CD1c-positive myeloid dendritic cell (primary cell): ENCODE results near the gene NKAIN1.
"Not testable (repeated sequence)": the region's sequence is repeated elsewhere in the genome, so short reads cannot be mapped to it uniquely, and the experiment has no call there.

Experiments
- DNase-seq: peaks from one replicate; pipeline ENCODE4 v3.0.0-alpha.2; 2016; ENCODE audit errors: extremely low spot score

Gene NKAIN1

DNA sequence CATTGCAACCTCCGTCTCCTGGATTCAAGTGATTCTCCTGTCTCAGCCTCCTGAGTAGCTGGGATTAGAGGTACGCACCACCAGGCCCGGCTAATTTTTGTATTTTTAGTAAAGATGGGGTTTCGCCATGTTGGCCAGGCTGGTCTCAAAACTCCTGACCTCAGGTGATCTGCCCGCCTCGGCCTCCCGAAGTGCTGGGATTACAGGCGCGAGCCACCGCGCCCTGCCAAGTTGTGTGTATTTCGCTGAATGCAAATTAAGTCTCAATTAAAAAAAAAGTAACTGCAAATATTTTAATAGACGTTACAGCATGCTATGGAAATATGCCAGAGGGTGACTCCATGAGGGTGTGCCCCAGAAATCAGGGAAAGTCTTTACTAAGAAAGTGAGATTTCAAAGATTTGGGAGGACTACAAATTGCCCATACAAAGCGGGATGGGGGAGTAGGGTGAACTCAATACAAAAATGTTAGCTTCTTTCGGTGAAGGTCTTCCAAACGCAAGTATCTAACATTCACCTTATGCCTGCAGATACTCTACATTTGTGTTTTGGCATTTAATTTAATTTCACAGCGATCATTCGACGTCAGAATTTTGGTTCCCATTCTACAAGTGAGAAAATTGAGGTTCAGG is 85.6 kb downstream of the NKAIN1 start:
- DNase-seq: no peak

GRCh38 chr1:31153423-31153822 is 86.3 kb downstream of the NKAIN1 start:
- no peak for DNase-seq

GRCh38 chr1:31152181-31152795 is 87.4 kb downstream of the NKAIN1 start:
- no peak for DNase-seq

- no peak for DNase-seq
These were observed 88.3 kb downstream of the NKAIN1 start for GRCh38 chr1:31151402-31151801.

- no peak for DNase-seq
These were observed 91.3 kb downstream of the NKAIN1 start for GRCh38 chr1:31148409-31148808.

GRCh38 chr1:31145648-31146047 is 94.0 kb downstream of the NKAIN1 start:
- no peak for DNase-seq

GRCh38 chr1:31144442-31144841 is 95.2 kb downstream of the NKAIN1 start:
- DNase-seq: no peak

- no peak for DNase-seq
These were observed 96.2 kb downstream of the NKAIN1 start for GRCh38 chr1:31143455-31143854.

DNA sequence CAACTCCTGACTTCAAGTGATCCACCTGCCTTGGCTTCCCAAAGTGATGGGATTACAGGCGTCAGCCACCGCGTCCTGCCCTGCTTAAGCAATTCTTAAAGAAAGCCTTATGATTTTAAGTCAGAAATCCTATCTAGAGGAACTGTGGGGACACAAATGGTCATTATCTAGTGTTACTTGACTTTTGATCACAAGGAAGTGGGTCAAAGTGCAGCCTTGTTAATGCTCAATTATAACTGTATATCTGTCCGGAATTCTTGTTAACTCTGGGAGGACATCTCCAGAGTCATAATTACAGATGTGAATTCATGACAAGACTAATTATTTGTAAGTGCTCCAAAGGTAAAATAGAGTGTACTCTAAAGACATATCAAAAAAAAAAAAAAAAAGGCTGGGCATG is 97.3 kb downstream of the NKAIN1 start:
- no peak for DNase-seq

GRCh38 chr1:31140299-31140698 is 99.4 kb downstream of the NKAIN1 start:
- DNase-seq: no peak

DNA sequence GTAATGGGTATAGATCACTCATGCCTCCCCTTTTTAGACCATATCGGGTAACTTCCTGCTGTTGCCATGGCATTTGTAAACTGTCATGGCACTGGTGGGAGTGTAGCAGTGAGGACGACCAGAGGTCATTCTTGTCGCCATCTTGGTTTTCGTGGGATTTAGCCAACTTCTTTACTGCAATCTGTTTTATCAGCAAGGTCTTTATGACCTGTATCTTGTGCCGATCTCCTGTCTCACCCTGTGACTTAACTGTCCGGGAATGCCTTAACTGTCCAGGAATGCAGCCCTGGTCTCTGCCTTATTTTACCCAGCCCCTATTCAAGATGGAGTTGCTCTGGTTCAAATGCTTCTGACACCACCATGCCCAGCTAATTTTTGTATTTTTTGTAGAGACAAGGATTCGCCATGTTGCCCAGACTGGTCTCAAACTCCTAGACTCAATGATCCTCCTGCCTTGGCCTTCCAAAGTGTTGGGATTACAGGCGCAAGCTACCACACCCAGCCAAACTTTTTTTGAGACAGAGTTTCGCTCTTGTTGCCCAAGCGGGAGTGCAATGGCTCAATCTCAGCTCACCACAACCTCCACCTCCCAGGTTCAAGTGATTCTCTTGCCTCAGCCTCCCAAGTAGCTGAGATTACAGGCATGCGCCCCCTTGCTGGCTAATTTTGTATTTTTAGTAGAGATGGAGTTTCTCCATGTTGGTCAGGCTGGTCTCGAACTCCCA is 100.7 kb downstream of the NKAIN1 start:
- DNase-seq: not testable (repeated sequence)

- DNase-seq: not testable (repeated sequence)
These were observed 101.8 kb downstream of the NKAIN1 start for GRCh38 chr1:31137873-31138272.

DNA sequence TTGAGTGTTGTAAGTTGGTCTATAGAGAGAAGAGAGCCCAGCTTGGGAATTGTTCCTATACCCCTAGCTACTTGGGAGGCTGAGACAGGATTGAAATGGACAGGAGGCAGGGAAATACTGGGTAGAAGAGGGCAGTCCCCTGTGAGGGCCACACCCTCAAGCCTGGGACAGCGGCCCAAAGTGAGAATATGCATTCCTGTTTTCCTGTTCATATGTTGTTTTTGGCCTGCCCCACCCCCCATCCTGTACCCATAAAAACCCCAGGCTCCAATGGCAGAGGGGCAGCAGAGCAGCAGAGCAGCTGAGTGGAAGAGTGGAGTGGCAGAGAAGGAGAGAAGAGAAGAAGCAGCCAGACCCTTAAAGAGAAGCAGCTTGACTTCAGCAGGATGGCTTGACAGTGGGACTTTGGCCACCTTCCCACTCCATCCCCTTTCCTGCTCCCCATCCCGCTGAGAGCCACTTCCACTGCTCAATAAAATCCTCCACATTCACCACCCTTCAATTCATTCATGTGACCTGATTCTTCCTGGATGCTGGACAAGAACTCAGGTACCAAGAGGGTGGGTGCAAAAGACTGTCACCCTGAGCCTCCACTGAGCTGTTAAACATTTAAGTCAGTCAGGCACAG is 103.6 kb downstream of the NKAIN1 start:
- no peak for DNase-seq

DNA sequence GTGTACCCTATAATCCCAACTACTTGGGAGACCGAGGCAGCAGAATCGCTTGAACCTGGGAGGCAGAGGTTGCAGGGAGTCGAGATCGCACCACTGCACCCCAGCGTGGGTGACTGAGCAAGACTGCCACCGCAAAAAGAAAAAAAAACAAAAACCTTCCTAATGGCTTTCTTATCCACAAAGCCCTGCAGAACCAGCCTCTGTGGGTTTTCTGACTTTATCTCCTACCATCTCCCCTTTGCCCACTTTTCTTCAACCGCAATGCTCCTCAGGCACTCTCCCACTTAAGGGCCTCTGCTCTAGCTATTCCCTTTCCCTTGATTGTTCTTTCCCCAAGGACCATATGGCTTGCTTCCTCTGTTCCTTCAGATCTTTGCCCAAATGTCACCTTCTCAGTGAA is 106.3 kb downstream of the NKAIN1 start:
- DNase-seq: no peak
